HEK293 (cell line): ENCODE data around the gene RNF217.
A peak's percentile ranks its signal among the peaks of the same experiment; 100 is the strongest.

ENCODE experiments used
- GLIS1 ChIP-seq: fragments of 450-650 bp; formaldehyde crosslinking; IDR thresholded peaks from 2 replicates; pipeline ENCODE4 v1.5.1; 2016; ENCODE audit warnings: missing biosample characterization, missing genetic modification characterization
- RBAK ChIP-seq: fragments of 450-650 bp; formaldehyde crosslinking; IDR thresholded peaks from 2 replicates; pipeline ENCODE4 v1.5.1; 2016; ENCODE audit warnings: missing biosample characterization, missing genetic modification characterization
- ZBTB1 ChIP-seq: fragments of 450-650 bp; formaldehyde crosslinking; IDR thresholded peaks from 2 replicates; pipeline ENCODE4 v1.5.1; 2016; ENCODE audit warnings: missing biosample characterization, missing genetic modification characterization
- ZBTB8A ChIP-seq: fragments of 450-650 bp; formaldehyde crosslinking; IDR thresholded peaks from 2 replicates; pipeline ENCODE4 v1.5.1; 2016; ENCODE audit warnings: missing biosample characterization, missing genetic modification characterization
- ZNF112 ChIP-seq: fragments of 450-650 bp; formaldehyde crosslinking; IDR thresholded peaks from 2 replicates; pipeline ENCODE4 v1.5.0; 2017; ENCODE audit warnings: missing biosample characterization, missing genetic modification characterization
- ZNF138 ChIP-seq: fragments of 450-650 bp; formaldehyde crosslinking; IDR thresholded peaks from 2 replicates; pipeline ENCODE4 v1.5.1; 2016; ENCODE audit warnings: missing biosample characterization, missing genetic modification characterization, borderline replicate concordance
- ZNF221 ChIP-seq: fragments of 450-650 bp; formaldehyde crosslinking; IDR thresholded peaks from 2 replicates; pipeline ENCODE4 v1.5.1; 2017; ENCODE audit warnings: missing biosample characterization, missing genetic modification characterization, borderline replicate concordance
- ZNF248 ChIP-seq: fragments of 450-650 bp; formaldehyde crosslinking; IDR thresholded peaks from 2 replicates; pipeline ENCODE4 v1.5.1; 2017; ENCODE audit warnings: missing biosample characterization, missing genetic modification characterization
- ZNF324 ChIP-seq: fragments of 450-650 bp; formaldehyde crosslinking; IDR thresholded peaks from 2 replicates; pipeline ENCODE4 v1.5.1; 2016; ENCODE audit warnings: missing biosample characterization, missing genetic modification characterization
- ZNF335 ChIP-seq: fragments of 450-650 bp; formaldehyde crosslinking; conservative IDR thresholded peaks from 2 replicates; pipeline ENCODE4 v1.5.1; 2016; ENCODE audit warnings: missing biosample characterization, missing genetic modification characterization
- ZNF350 ChIP-seq: fragments of 450-650 bp; formaldehyde crosslinking; IDR thresholded peaks from 2 replicates; pipeline ENCODE4 v1.5.0; 2017; ENCODE audit warnings: missing biosample characterization, mild to moderate bottlenecking, missing genetic modification characterization
- ZNF585B ChIP-seq: fragments of 450-650 bp; formaldehyde crosslinking; IDR thresholded peaks from 2 replicates; pipeline ENCODE4 v1.5.1; 2016; ENCODE audit warnings: missing biosample characterization, missing genetic modification characterization
- ZNF610 ChIP-seq: fragments of 450-650 bp; formaldehyde crosslinking; IDR thresholded peaks from 2 replicates; pipeline ENCODE4 v1.5.1; 2016; ENCODE audit warnings: missing biosample characterization, missing genetic modification characterization, borderline replicate concordance
- TF ChIP-seq, protein P1 (sequence below): fragments of 450-650 bp; formaldehyde crosslinking; IDR thresholded peaks from 2 replicates; pipeline ENCODE4 v1.5.1; 2016; ENCODE audit warnings: missing biosample characterization, missing genetic modification characterization, borderline replicate concordance
- TF ChIP-seq, protein P2 (sequence below): fragments of 450-650 bp; formaldehyde crosslinking; IDR thresholded peaks from 2 replicates; pipeline ENCODE4 v1.5.1; 2016; ENCODE audit warnings: missing biosample characterization, missing genetic modification characterization
- TF ChIP-seq, protein P3 (sequence below): fragments of 450-650 bp; formaldehyde crosslinking; IDR thresholded peaks from 2 replicates; pipeline ENCODE4 v1.5.1; 2016; ENCODE audit warnings: missing biosample characterization, missing genetic modification characterization
- TF ChIP-seq, protein P4 (sequence below): sonication (generic); formaldehyde crosslinking; IDR thresholded peaks from 2 replicates; pipeline ENCODE4 v1.8.1; 2022; ENCODE audit warnings: mild to moderate bottlenecking, moderate library complexity, missing genetic modification reagents
- TF ChIP-seq, protein P5 (sequence below): fragments of 450-650 bp; formaldehyde crosslinking; conservative IDR thresholded peaks from 2 replicates; pipeline ENCODE4 v1.5.1; 2016; ENCODE audit warnings: low read depth, missing biosample characterization, missing genetic modification characterization
- TF ChIP-seq, protein P6 (sequence below): fragments of 450-650 bp; formaldehyde crosslinking; IDR thresholded peaks from 2 replicates; pipeline ENCODE4 v1.5.1; 2016; ENCODE audit warnings: missing biosample characterization, missing genetic modification characterization, low read depth

Gene RNF217

GRCh38 chr6:124961777-124962638 is at the start of gene RNF217 (continued):
- TF ChIP-seq, protein P1, sequence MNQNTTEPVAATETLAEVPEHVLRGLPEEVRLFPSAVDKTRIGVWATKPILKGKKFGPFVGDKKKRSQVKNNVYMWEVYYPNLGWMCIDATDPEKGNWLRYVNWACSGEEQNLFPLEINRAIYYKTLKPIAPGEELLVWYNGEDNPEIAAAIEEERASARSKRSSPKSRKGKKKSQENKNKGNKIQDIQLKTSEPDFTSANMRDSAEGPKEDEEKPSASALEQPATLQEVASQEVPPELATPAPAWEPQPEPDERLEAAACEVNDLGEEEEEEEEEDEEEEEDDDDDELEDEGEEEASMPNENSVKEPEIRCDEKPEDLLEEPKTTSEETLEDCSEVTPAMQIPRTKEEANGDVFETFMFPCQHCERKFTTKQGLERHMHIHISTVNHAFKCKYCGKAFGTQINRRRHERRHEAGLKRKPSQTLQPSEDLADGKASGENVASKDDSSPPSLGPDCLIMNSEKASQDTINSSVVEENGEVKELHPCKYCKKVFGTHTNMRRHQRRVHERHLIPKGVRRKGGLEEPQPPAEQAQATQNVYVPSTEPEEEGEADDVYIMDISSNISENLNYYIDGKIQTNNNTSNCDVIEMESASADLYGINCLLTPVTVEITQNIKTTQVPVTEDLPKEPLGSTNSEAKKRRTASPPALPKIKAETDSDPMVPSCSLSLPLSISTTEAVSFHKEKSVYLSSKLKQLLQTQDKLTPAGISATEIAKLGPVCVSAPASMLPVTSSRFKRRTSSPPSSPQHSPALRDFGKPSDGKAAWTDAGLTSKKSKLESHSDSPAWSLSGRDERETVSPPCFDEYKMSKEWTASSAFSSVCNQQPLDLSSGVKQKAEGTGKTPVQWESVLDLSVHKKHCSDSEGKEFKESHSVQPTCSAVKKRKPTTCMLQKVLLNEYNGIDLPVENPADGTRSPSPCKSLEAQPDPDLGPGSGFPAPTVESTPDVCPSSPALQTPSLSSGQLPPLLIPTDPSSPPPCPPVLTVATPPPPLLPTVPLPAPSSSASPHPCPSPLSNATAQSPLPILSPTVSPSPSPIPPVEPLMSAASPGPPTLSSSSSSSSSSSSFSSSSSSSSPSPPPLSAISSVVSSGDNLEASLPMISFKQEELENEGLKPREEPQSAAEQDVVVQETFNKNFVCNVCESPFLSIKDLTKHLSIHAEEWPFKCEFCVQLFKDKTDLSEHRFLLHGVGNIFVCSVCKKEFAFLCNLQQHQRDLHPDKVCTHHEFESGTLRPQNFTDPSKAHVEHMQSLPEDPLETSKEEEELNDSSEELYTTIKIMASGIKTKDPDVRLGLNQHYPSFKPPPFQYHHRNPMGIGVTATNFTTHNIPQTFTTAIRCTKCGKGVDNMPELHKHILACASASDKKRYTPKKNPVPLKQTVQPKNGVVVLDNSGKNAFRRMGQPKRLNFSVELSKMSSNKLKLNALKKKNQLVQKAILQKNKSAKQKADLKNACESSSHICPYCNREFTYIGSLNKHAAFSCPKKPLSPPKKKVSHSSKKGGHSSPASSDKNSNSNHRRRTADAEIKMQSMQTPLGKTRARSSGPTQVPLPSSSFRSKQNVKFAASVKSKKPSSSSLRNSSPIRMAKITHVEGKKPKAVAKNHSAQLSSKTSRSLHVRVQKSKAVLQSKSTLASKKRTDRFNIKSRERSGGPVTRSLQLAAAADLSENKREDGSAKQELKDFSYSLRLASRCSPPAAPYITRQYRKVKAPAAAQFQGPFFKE, result no peak
- TF ChIP-seq ZNF324 (tag by site-specific recombination) (no peak), ZNF221 (tag by site-specific recombination) (no peak), ZNF112 (no peak), ZBTB1 (tag by site-specific recombination) (no peak), ZNF350 (no peak), ZNF585B (tag by site-specific recombination) (no peak), ZNF335 (tag by site-specific recombination) (peak; percentile 87), ZNF610 (peak; percentile 57; the same call in 1 of the 2 replicates), RBAK (no peak), ZBTB8A (tag by site-specific recombination) (peak; percentile 69), ZNF248 (tag by site-specific recombination) (no peak), GLIS1 (tag by site-specific recombination) (peak; percentile 57), ZNF138 (tag by site-specific recombination) (no peak)
- TF ChIP-seq, protein P2, sequence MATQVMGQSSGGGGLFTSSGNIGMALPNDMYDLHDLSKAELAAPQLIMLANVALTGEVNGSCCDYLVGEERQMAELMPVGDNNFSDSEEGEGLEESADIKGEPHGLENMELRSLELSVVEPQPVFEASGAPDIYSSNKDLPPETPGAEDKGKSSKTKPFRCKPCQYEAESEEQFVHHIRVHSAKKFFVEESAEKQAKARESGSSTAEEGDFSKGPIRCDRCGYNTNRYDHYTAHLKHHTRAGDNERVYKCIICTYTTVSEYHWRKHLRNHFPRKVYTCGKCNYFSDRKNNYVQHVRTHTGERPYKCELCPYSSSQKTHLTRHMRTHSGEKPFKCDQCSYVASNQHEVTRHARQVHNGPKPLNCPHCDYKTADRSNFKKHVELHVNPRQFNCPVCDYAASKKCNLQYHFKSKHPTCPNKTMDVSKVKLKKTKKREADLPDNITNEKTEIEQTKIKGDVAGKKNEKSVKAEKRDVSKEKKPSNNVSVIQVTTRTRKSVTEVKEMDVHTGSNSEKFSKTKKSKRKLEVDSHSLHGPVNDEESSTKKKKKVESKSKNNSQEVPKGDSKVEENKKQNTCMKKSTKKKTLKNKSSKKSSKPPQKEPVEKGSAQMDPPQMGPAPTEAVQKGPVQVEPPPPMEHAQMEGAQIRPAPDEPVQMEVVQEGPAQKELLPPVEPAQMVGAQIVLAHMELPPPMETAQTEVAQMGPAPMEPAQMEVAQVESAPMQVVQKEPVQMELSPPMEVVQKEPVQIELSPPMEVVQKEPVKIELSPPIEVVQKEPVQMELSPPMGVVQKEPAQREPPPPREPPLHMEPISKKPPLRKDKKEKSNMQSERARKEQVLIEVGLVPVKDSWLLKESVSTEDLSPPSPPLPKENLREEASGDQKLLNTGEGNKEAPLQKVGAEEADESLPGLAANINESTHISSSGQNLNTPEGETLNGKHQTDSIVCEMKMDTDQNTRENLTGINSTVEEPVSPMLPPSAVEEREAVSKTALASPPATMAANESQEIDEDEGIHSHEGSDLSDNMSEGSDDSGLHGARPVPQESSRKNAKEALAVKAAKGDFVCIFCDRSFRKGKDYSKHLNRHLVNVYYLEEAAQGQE (tag by site-specific recombination), result peak; percentile 62
- TF ChIP-seq, protein P3, sequence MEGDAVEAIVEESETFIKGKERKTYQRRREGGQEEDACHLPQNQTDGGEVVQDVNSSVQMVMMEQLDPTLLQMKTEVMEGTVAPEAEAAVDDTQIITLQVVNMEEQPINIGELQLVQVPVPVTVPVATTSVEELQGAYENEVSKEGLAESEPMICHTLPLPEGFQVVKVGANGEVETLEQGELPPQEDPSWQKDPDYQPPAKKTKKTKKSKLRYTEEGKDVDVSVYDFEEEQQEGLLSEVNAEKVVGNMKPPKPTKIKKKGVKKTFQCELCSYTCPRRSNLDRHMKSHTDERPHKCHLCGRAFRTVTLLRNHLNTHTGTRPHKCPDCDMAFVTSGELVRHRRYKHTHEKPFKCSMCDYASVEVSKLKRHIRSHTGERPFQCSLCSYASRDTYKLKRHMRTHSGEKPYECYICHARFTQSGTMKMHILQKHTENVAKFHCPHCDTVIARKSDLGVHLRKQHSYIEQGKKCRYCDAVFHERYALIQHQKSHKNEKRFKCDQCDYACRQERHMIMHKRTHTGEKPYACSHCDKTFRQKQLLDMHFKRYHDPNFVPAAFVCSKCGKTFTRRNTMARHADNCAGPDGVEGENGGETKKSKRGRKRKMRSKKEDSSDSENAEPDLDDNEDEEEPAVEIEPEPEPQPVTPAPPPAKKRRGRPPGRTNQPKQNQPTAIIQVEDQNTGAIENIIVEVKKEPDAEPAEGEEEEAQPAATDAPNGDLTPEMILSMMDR (tag by site-specific recombination), result peak; percentile 14; the same call in 1 of the 2 replicates
- TF ChIP-seq, protein P4, sequence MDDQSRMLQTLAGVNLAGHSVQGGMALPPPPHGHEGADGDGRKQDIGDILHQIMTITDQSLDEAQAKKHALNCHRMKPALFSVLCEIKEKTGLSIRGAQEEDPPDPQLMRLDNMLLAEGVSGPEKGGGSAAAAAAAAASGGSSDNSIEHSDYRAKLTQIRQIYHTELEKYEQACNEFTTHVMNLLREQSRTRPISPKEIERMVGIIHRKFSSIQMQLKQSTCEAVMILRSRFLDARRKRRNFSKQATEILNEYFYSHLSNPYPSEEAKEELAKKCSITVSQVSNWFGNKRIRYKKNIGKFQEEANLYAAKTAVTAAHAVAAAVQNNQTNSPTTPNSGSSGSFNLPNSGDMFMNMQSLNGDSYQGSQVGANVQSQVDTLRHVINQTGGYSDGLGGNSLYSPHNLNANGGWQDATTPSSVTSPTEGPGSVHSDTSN, result no peak
- TF ChIP-seq, protein P5, sequence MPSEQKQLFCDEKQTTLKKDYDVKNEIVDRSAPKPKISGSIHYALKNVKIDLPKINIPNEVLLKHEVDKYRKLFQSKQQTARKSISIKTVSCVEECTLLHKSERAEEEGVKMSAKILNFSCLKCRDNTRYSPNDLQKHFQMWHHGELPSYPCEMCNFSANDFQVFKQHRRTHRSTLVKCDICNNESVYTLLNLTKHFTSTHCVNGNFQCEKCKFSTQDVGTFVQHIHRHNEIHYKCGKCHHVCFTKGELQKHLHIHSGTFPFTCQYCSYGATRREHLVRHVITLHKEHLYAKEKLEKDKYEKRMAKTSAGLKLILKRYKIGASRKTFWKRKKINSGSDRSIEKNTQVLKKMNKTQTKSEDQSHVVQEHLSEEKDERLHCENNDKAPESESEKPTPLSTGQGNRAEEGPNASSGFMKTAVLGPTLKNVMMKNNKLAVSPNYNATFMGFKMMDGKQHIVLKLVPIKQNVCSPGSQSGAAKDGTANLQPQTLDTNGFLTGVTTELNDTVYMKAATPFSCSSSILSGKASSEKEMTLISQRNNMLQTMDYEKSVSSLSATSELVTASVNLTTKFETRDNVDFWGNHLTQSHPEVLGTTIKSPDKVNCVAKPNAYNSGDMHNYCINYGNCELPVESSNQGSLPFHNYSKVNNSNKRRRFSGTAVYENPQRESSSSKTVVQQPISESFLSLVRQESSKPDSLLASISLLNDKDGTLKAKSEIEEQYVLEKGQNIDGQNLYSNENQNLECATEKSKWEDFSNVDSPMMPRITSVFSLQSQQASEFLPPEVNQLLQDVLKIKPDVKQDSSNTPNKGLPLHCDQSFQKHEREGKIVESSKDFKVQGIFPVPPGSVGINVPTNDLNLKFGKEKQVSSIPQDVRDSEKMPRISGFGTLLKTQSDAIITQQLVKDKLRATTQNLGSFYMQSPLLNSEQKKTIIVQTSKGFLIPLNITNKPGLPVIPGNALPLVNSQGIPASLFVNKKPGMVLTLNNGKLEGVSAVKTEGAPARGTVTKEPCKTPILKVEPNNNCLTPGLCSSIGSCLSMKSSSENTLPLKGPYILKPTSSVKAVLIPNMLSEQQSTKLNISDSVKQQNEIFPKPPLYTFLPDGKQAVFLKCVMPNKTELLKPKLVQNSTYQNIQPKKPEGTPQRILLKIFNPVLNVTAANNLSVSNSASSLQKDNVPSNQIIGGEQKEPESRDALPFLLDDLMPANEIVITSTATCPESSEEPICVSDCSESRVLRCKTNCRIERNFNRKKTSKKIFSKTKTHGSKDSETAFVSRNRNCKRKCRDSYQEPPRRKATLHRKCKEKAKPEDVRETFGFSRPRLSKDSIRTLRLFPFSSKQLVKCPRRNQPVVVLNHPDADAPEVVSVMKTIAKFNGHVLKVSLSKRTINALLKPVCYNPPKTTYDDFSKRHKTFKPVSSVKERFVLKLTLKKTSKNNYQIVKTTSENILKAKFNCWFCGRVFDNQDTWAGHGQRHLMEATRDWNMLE (tag by site-specific recombination), result no peak
- TF ChIP-seq, protein P6, sequence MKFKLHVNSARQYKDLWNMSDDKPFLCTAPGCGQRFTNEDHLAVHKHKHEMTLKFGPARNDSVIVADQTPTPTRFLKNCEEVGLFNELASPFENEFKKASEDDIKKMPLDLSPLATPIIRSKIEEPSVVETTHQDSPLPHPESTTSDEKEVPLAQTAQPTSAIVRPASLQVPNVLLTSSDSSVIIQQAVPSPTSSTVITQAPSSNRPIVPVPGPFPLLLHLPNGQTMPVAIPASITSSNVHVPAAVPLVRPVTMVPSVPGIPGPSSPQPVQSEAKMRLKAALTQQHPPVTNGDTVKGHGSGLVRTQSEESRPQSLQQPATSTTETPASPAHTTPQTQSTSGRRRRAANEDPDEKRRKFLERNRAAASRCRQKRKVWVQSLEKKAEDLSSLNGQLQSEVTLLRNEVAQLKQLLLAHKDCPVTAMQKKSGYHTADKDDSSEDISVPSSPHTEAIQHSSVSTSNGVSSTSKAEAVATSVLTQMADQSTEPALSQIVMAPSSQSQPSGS (tag by site-specific recombination), result no peak
